GM18498 (cell line): ENCODE data around the gene LAT.

ENCODE experiments used
- ATAC-seq: cut with Tn5 transposase; IDR thresholded peaks from one replicate; pipeline ENCODE4 v1.9.1; 2021; ENCODE audit warnings: mild to moderate bottlenecking, moderate library complexity; ENCODE audit not compliant: unreplicated experiment

Gene LAT

DNA sequence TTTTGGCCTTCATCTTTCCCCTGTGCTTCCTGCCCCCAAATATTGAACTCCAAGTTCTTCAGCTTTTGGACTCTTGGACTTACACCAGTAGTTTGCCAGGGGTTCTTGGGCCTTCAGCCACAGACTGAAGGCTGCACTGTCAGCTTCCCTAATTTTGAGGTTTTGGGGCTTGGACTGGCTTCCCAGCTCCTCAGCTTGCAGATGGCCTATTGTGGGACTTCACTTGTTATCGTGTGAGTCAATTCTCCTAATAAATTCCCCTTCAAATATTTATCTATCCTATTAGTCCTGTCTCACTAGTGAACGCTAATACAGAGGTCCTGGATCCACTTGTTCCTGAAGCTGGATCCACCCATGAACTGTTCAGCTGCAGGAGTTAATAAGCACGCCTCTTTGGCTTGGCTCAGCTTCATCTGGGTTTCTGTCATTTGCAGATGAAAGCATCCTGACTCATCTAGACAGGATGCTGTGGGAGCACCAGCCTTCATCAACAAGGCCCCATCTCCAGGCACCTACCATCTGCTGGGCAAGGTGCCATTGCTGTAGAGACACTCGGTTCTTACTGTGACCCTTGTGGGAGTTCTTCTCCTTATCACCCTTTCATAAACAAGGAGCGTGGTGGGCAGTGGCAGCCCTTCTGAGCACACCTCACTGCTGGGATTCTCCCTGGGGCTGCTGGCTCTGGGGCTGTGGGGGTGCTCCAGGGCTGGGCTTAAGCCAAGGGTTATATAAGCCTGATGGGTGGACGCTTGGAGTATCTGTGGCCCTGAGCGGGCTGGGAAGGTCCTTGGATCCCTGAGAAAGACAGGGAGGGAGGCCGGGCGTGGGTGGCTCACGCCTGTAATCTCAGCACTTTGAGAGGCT lies 23.1 kb downstream of the LAT start:
- ATAC-seq: no peak

DNA sequence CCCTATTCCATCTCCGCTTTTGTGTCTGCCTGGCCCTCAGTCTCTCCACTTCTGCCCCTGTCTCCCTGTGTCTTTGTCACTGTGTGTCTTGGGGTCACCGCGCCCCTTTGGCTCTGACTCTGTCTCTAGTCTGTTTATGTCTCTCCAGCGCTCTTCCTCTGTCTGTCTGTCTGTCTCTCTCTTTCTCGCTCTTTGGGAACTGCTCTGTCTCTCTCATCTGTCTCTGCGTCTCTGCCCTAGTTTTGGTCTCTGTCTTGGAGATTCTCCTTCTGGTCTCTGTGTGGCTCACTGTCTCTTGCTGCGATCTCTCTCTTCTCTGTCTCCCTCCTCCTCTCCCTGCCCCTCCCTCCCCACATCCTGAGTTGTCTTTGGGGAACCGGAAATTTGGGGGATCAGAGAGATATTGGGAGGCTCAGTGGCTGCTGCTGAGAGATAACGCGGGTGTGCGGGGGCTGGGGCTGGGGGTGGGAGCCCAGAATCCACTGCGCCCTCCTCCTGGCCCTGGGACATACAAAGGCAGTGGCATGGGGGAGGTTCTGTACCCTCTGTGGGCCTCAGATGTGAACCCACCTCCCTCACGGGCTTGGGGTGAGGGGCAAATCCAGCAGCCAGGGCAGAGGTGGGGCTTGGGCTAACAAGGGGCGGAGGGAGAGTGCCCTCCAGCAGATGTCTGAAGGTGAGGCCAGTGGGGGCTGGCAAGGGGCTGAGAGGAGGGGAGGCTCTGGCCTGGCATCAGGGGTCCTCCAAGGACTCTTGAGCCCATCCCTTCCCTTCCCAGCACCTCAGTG lies 24.4 kb downstream of the LAT start:
- no peak for ATAC-seq

DNA sequence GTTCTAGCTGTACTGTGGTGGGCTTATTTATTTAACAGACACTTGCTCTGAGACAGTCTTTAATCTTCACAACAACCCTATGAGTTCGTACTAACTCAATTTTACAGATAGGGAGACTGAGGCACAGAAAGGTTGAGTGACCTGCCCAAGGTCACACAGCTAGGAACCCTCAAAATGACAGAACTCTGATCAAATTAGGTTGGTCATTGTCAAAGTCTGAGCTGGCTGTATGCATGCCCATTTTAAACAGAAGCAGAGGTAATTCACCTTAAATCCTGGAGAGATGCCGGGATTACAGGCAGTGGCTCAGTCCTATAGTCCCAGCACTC lies 24.9 kb downstream of the LAT start:
- no peak for ATAC-seq

DNA sequence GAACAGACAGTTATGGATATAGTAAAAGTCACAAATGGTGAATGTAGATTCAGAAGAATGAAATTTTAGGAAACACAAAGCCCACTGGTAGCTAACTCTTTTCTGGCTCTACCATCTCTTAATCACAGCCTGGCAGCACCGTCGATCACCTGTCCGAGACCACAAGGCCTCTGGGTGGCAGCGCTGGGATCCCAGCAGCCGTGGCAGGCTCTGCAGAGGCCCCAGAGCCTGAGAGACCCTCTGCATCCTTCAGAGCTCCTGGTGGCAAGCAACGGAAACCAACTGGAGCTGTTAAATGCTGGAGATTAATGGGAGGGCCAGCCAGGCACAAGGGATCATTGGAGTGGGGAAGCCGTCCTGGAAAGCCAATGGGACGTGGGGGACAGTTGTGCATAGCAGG lies 26.3 kb downstream of the LAT start:
- ATAC-seq: no peak

DNA sequence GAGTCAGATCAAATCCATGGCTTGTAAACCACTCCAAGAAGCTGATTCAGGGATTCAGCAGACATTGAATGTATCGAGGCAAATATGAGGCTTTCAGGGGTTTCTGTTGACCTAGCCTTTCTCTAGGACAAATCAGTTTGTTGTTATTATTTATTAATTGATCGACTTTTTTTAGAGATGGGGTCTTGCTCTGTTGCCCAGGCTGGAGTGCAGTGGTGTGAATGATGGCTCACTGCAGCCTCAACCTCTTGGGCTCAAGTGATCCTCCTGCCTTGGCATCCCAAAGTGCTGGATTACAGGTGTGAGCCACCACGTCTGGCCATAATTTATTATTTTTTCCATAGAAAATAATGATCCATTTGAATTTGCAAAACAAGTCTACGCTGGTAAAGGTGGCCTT lies 27.0 kb downstream of the LAT start:
- ATAC-seq: no peak

DNA sequence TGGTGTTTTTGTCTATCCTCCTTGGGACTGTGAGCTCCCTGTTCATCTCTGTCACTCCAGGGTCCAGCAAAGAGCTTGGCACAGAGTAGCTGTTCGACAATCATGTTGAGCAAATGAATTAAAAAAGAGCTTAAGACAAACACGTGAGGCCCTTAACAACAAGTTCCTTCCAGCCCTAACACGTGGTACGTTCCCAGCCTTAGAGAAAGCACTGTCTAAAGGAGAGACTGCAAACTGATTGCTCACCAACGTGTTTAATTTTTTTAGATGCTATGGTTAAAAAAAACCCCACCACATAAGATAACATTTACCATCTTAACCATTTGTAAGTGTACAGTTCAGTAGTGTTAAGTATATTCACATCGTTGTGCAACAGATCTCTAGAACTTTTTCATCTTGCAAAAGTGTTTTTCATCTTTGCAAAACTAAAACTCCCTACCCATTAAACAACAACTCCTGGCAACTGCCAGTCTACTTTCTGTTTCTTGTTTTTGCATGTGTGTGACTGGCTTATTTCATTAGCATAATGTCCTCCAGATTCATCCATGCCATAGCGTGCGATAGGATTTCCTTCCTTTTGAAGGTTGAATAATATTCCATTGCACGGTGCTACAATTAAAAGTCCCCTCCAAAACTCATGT lies 28.2 kb downstream of the LAT start:
- ATAC-seq: no peak

DNA sequence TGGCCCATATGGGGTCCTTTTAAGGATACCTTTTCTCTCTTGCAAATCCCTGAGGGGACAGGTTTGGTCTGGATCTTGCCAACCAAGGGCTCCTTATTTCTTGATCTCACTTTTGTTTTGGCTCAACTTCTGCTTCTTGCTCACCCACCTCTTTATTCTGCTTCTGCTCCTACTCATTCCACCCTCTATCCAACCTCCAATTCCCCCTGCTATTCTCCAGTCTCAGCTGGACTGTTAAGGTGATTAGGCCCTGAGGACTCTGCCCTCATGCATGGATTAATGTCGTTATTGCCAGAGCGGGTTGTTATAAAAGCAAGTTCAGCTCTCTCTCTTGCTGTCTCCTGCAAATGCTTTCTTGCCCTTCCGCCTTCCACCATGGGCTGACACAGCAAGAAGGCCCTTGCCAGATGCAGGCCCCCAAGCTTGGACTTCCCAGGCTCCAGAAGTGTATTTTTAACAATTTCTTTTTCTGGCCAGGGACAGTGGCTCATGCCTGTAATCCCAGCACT lies 29.8 kb downstream of the LAT start:
- no peak for ATAC-seq

DNA sequence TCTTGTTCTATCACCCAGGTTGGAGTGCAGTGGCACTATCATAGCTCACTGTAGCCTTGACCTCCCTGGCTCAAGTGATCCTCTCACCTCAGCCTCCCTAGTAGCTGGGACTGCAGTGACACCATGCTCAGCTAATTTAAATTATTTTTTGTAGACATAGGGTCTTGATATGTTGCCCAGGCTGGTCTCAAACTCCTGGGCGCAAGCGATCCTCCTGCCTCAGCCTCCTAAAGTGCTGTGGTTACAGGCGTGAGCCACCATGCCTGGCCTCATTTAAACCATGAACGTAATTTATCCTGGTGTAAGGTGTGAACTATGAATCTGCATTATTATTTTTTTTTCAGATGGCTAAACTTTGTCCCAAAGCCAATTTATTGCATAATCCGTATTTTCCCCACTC lies 37.3 kb downstream of the LAT start:
- ATAC-seq: no peak

DNA sequence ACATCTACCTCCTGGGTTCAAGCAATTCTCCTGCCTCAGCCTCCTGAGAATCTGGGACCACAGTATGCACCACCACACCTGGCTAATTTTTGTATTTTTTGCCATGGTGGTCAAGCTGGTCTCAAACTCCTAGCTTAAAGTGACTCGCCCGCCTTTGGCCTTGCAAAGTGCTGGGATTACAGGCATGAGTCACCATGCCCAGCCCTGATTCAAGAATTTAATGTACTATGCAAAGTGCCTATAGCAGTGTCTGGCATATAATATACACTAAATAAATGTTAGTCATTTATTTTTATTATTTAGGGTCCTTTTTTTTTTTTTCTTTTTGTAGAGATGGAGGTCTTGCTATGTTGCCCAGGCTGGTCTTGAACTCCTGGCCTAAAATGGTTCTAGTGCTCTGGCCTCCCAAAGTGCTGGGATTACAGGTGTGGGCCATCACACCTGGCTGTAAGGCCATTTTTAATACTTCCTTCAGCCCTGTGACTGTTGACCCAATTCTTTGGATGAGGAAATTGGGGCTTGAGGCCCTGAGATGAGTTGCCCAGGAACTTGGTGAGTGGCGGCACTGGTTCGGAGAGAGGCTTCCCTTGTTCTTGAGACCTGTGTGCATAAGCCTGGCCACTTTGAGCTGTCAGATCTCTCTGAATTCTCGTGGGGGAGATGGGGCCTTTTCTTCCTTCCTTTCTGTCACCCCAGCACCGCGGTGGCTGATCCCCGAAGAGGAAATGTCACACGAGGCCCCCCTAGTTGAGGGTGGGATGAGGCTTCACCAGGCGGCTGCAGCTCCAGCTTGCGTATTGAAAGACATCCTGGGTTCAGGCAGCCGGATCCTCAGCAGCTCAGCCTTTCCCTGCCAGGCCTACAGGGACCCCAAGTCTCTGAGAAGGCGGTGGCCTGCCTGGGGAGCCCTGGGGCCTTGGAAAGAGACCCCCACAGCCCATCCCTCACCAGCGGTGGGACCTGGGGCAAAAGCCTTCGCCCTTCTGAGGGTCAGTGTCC lies 38.7 kb downstream of the LAT start:
- no peak for ATAC-seq

DNA sequence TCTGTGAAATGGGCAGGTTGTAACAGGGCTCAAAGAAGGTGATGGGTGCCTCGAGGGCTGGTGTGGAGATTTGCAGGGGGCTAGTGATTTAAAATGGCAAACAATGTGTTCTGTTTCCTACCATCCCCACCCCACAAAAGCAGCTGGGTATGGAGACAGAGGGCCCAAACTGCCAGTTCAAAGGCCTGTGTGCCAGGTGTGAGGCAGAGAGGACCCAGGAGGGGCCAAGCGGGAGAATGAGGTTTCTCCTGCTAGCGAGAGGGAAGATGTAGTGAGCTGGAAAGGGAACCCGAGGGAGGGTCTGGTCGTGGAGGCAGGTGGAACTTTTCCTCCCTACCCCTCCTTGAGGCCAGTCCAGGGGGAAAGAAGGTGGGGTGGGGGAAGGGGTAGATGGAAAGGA lies 39.4 kb downstream of the LAT start:
- no peak for ATAC-seq

DNA sequence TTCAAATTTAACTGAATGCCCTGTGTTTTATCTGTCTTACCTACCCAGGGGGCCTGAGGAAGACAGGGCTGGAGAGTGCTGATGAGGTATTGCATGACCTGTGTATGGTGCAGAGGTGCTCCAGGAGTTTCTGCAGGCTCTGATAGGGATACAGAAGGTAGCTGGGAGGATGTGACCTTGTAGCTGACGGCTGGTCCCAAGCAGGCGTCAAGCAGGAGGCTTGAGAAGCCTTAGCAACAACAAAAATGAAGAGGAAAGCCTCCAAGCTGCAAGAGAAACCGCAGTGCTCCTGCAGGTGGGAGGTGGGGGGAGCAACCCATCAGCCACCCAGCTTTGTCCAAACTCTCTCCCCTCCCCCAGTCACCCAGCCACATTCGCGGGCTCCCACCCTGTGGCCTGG lies 40.4 kb downstream of the LAT start:
- no peak for ATAC-seq

DNA sequence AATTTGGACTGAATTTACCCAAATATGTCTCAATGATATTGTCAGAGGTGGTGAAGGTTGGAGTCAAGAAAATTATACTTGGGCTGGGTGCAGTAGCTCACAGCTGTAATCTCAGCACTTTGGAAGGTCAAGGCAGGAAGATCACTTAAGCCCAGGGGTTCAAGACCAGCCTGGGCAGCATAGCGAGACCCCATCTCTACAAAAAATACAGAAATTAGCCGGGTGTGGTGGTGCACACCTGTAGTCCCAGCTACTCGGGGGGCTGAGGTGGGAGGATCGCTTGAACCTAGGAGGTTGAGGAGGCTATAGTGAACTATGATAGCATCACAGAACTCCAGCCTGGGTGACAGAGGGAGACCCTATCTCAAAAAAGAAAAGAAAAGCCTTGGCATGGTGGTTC lies 40.9 kb downstream of the LAT start:
- ATAC-seq: no peak

DNA sequence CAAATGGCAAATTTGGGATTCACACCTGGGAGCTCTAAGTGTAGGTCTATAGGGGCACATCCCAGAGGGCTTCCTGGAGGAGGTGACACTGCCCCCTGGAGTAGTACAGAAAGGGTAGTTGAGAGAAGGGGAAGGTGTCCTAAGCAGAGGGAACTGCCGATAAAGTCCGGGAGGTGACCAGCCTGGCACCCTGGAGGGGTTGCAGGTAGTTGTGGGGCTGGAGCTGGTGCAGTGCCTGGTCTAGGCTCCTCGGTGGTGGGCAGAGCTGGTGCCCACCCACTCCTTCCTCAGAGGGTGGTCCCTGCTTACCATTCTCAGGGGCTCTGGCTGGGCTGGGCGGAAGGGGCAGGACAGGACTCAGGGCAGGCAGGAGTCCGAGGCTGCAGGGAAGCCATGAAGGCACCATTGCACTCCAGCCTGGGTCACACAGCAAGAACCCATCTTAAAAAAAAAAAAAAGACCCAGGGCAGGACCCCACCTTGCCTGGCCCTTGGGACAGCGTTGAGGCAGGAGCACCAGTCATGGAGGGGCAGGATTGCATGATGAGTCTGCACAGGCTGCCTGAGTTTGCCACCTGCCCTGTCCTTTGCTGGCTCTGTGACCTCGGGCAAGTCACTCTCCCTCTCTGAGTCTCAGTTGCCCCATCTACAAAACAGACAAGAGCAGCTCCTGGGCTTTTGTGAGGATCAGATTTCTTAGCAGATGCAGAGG lies 43.8 kb downstream of the LAT start:
- no peak for ATAC-seq

DNA sequence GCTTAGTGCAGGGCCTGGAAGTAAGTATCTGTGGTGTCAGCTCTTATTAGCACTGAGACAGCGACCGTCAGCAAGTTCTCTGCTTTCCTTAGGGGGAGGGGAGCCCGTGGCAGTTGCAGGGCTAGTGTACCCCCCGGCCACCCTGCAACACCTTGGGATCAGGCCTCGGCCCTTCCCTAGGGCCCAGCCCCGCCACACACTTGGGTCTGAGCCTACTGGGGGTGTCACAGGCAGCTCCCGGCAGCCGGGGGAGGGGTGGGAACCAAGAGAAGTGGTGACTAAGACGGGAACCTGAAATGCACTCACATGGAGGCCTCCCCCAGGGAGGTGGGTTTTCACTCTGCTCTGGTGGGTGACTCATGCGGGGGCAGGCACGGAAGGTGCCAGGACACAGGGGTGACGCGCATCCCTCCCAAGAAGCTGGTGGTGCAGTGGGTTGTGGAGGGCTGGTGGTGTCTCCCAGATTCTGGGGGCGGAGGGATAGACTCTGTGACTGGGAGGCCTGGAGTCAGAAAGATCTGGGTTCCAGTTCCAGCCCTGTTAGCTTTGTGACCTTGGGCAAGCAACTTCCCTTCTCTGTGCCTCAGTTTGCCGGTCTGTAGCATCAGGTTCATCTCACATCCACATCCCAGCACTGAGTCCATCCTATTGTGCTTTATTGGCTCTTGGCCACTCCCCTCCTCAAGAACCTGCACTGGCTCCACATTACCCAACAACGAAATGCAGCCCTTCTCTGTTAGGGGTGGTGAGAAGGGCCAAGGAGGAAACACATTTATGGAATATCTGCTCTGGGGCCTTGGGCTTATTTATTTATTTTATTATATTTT lies 44.5 kb downstream of the LAT start:
- ATAC-seq: no peak

DNA sequence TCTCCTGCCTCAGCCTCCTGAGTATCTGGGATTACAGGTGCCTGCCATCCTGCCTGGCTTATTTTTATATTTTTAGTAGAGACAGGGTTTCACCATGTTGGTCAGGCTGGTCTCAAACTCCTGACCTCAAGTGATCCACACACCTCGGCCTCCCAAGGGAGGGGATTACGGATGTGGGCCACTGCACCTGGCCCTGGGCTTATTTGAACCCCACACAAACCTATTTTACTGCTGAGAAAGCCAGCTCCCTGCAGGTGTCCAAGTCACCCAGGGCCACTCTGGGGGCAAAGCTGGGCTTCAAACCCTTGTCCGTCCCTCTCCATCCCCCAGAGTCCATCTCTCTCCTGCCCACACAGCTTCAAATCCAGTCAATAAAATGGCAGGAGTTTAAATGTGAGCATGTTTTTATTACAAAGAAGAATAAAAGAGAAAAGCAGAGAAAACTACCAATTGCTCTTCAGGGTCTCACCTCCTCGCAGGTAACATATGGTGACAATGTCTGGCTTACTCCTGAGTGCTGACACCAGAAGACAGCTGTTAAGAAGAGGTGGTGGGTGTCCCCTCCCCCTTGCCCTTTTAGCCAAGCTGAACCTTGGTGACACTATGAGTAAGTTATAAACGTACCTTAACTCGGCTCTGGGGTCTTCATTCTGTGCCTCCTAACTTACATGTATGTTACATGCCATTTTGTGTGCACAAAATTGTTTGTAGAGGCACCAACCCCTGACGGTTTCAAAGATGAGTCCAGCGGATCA lies 45.4 kb downstream of the LAT start:
- no peak for ATAC-seq
